NT2/D1 (cell line): ENCODE measurements around the gene MEN1.

Source experiments
- DNase-seq: peaks from one replicate; pipeline ENCODE4 v3.0.0-alpha.2; 2011; ENCODE audit warnings: low read depth, low spot score
- H3K27me3 ChIP-seq: 2 replicates; pipeline ENCODE4 v1.6.0; 2011; ENCODE audit warnings: mild to moderate bottlenecking; ENCODE audit not compliant: insufficient read length, insufficient read depth
- H3K36me3 ChIP-seq: 2 replicates; pipeline ENCODE4 v1.6.1; 2011; ENCODE audit warnings: mild to moderate bottlenecking, low read length, mixed read lengths; ENCODE audit not compliant: insufficient read depth, insufficient read length
- H3K4me1 ChIP-seq: 2 replicates; pipeline ENCODE4 v1.5.1; 2011; ENCODE audit not compliant: insufficient read depth, insufficient read length
- H3K4me3 ChIP-seq: 2 replicates; pipeline ENCODE4 v1.5.1; 2011; ENCODE audit warnings: low read depth; ENCODE audit not compliant: insufficient read length
- H3K9ac ChIP-seq: 2 replicates; pipeline ENCODE4 v1.6.0; 2011; ENCODE audit warnings: low read depth; ENCODE audit not compliant: insufficient read length
- H3K9me3 ChIP-seq: 2 replicates; pipeline ENCODE4 v1.5.1; 2011; ENCODE audit warnings: mild to moderate bottlenecking, low read length; ENCODE audit not compliant: insufficient read depth
- SUZ12 ChIP-seq: IDR thresholded peaks from 2 replicates; pipeline ENCODE4 v1.6.1; 2011; ENCODE audit not compliant: insufficient read length, insufficient read depth; ENCODE audit errors: extremely low read depth
- YY1 ChIP-seq: IDR thresholded peaks from 2 replicates; pipeline ENCODE4 v1.6.1; 2011; ENCODE audit not compliant: insufficient read length, insufficient read depth
- ZNF274 ChIP-seq: IDR thresholded peaks from 2 replicates; pipeline ENCODE4 v1.6.1; 2011; ENCODE audit warnings: mild to moderate bottlenecking, low read depth, low read length

MEN1 gene

GRCh38 chr11:64854534-64855502 lies 44.5 kb upstream of the MEN1 start:
- Histone ChIP-seq H3K9ac (peak overlapping the region; percentile 25), H3K36me3 (peaks cover 71% of the 10 kb centered on the region), H3K4me3 (no peak overlapping the region), H3K27me3 (no peaks in the 10 kb centered on the region), H3K4me1 (peaks cover 49% of the 10 kb centered on the region), H3K9me3 (no peaks in the 10 kb centered on the region)
- no peak for DNase-seq
- no peak for TF ChIP-seq YY1
- TF ChIP-seq SUZ12 = no peak
- TF ChIP-seq ZNF274 = no peak

- Histone ChIP-seq H3K27me3 (no peaks in the 10 kb centered on the region), H3K9me3 (no peaks in the 10 kb centered on the region), H3K4me3 (no peak overlapping the region), H3K36me3 (peaks cover 65% of the 10 kb centered on the region), H3K9ac (no peak overlapping the region), H3K4me1 (peaks cover 49% of the 10 kb centered on the region)
- DNase-seq = no peak
- TF ChIP-seq ZNF274 (no peak), YY1 (no peak), SUZ12 (no peak)
Observed at GRCh38 chr11:64854157-64854533, 43.8 kb upstream of the MEN1 start.

GRCh38 chr11:64853709-64854108 lies 43.4 kb upstream of the MEN1 start:
- Histone ChIP-seq H3K27me3 (no peaks in the 10 kb centered on the region), H3K4me1 (peaks cover 50% of the 10 kb centered on the region), H3K4me3 (no peak overlapping the region), H3K36me3 (peaks cover 60% of the 10 kb centered on the region), H3K9ac (no peak overlapping the region), H3K9me3 (no peaks in the 10 kb centered on the region)
- no peak for DNase-seq
- TF ChIP-seq SUZ12 (no peak), YY1 (no peak), ZNF274 (no peak)

GRCh38 chr11:64852804-64853509 lies 42.6 kb upstream of the MEN1 start:
- Histone ChIP-seq H3K36me3 (peaks cover 54% of the 10 kb centered on the region), H3K27me3 (no peaks in the 10 kb centered on the region), H3K4me1 (peaks cover 55% of the 10 kb centered on the region), H3K4me3 (no peak overlapping the region), H3K9ac (no peak overlapping the region), H3K9me3 (no peaks in the 10 kb centered on the region)
- no peak for DNase-seq
- TF ChIP-seq SUZ12 (no peak), YY1 (no peak), ZNF274 (no peak)

GRCh38 chr11:64851831-64852351 lies 41.5 kb upstream of the MEN1 start:
- no peak for DNase-seq
- H3K4me1 ChIP-seq = peaks cover 51% of the 10 kb centered on the region
- no peaks in the 10 kb centered on the region for H3K9me3 ChIP-seq
- H3K36me3 ChIP-seq = peaks cover 45% of the 10 kb centered on the region
- no peak for TF ChIP-seq ZNF274
- no peak for TF ChIP-seq YY1
- no peak for TF ChIP-seq SUZ12
- no peak overlapping the region for H3K4me3 ChIP-seq
- no peak overlapping the region for H3K9ac ChIP-seq
- H3K27me3 ChIP-seq = no peaks in the 10 kb centered on the region

- Histone ChIP-seq H3K36me3 (peaks cover 38% of the 10 kb centered on the region), H3K4me3 (no peak overlapping the region), H3K27me3 (no peaks in the 10 kb centered on the region), H3K9ac (no peak overlapping the region), H3K4me1 (peaks cover 43% of the 10 kb centered on the region), H3K9me3 (no peaks in the 10 kb centered on the region)
- TF ChIP-seq SUZ12 (no peak), ZNF274 (no peak), YY1 (no peak)
- DNase-seq = no peak
Observed at GRCh38 chr11:64850979-64851567, 40.7 kb upstream of the MEN1 start.
